ENCODE results near the gene HOXC12.

HOXC12 gene

GRCh38 chr12:53954694-53955035 is at the start of gene HOXC12:
Gene HOXC12, plus strand, starts transcription at chr12:53954903. Its CDS starts 27 bp downstream, at chr12:53954930.
- DNase-seq, result no peak

GRCh38 chr12:53907103-53907502 is 47.6 kb upstream of the HOXC12 start:
- DNase-seq, result no peak

- DNase-seq, result no peak
Measured at GRCh38 chr12:53916788-53917655, 37.7 kb upstream of the HOXC12 start.

GRCh38 chr12:53924521-53925405 is 29.9 kb upstream of the HOXC12 start:
- no peak for DNase-seq

- no peak for DNase-seq
Measured at GRCh38 chr12:53927220-53928029, 27.3 kb upstream of the HOXC12 start.

- DNase-seq, result no peak
Measured at GRCh38 chr12:53928054-53928835, 26.5 kb upstream of the HOXC12 start.

- no peak for DNase-seq
Measured at GRCh38 chr12:53929527-53929926, 25.2 kb upstream of the HOXC12 start.

- no peak for DNase-seq
Measured at GRCh38 chr12:53930591-53931255, 24.0 kb upstream of the HOXC12 start.

GRCh38 chr12:53931844-53932581 is 22.7 kb upstream of the HOXC12 start:
- DNase-seq, result no peak

- no peak for DNase-seq
Measured at GRCh38 chr12:53932915-53933314, 21.8 kb upstream of the HOXC12 start.

GRCh38 chr12:53935383-53936341 is 19.0 kb upstream of the HOXC12 start:
- DNase-seq, result no peak

- DNase-seq, result no peak
Measured at GRCh38 chr12:53937099-53937498, 17.6 kb upstream of the HOXC12 start.

- DNase-seq, result no peak
Measured at GRCh38 chr12:53937596-53938325, 16.9 kb upstream of the HOXC12 start.

GRCh38 chr12:53938326-53939140 is 16.2 kb upstream of the HOXC12 start, which contains the start of gene HOXC13:
Gene HOXC13, plus strand, starts transcription at chr12:53938831. Its CDS starts 76 bp downstream, at chr12:53938907.
- peak; percentile 99 for DNase-seq

GRCh38 chr12:53939141-53940108 is 15.3 kb upstream of the HOXC12 start:
- no peak for DNase-seq

GRCh38 chr12:53940443-53941014 is 14.2 kb upstream of the HOXC12 start:
- no peak for DNase-seq
